Stimulated activated CD4-positive, alpha-beta T cell treated with anti-CD3 and anti-CD28 coated beads, Interleukin-2, amount 100 ng/mL, for 24 hours (primary cell): Measurements from ENCODE around the gene ABR.
"Not testable (repeated sequence)": the region's sequence is repeated elsewhere in the genome, so short reads cannot be mapped to it uniquely, and the experiment has no call there.

Experiments used
- DNase-seq, 2 donors: peaks; one replicate each; pipeline ENCODE4 v3.0.0-alpha.2; 2020

ABR gene

DNA sequence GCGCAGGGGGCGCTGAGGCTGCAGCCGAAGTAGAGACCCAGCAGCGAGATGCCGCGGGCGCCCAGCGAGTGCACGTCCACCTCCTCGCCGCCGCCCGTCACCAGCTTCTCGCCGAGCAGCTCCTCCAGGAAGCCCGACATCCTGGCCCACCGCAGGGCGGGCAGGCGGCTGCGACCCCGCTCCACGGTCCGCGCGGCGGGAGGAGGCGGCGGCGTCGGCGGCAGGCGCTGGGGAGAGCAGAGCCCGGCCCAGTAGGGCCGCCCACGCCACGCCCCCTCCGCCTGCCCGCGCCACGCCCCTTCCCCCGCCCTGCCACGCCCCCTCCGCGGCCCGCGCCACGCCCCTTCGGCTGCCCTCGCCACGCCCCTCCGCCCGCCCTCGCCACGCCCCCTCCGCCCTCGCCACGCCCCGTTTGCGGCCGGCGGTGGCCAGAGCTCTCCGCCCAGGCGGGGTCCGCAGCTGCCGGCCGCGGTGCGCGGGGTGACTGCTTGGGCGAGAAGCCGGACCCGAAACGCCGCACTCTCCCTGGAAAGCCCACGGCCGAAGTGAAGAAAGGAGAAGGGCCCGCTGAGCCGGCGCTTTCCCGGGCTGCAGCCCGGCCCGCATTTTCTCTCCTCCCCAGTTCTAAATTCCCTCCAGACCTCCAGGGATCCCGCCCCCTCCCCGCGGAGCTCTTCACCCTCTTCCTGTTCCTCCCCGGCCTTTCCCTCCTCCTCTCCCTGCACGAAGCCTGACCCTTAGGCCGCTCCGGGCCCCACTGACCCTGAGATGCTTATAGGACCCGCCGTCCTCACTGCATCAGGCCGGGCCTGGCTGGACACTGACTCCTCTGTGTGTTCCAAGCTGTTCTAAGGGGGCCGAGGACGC, 200.0 kb downstream of the ABR start, which contains the start of gene NXN:
NXN (minus strand) TSS at position 238 of the 867 bp plus-strand sequence.
- peak; percentile 89 to 91 for DNase-seq

DNA sequence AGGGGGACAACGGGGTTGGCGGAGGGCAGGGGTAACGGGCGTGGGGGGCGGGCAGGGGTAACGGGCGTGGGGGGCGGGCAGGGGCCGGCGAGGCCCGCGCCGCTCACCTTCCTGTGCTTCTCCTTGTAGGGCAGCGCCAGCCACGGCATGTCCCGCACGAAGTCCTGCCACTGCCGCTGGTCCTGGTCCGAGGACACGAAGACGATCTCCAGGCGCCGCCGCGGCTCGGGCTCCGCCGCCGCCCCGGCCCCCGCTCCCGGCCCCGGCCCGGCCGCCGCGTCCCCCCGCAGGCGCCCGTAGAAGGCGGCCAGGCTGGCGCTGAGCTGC, 200.6 kb downstream of the ABR start:
- DNase-seq, result no peak

DNA sequence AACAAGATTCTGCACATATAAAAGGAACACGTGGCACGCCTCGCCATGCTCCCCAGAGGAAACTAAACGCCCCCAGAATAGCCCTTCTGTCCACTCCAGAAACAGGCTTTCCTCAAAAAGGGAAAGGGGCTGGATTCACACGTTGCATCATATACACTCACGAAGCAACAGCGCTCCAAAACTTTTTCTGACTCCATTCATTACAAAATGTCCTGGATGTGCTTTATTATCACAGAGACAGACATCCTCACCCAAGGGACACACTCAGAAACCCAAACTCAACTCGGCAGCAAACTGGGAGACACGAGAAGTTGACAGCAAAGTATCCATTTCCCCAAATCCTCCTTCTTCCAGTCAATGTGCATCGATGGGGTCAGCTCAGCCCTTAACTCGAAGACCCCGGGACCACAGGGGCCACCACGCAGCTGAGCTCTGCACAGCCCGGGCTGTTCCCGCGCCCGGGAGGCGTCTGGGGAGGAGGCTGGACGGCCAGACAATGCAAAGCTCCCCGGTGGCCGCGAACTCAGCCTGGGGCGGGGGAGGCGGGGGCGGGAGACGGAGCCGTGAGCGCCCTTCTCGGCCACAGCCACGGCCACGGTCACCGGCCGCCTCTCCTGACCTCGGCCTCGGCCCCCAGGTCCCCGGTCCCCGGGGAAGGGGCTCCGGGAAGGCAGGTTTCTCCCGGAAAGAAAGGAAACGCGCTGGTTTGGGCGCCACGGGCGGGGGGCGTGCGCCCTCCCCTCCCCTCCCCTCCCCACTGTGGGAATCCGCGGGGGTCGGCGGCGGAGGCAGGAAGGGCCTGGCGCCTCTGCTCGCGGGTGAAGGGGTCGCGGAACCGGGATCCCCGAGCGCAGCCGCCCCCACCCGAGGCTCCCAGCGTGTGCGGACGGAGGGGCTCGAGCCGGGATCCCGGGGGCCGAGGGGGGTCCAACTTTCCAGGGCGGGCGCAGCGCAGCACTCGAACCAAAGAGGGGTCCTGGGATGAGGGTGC, 201.4 kb downstream of the ABR start:
- no peak for DNase-seq

DNA sequence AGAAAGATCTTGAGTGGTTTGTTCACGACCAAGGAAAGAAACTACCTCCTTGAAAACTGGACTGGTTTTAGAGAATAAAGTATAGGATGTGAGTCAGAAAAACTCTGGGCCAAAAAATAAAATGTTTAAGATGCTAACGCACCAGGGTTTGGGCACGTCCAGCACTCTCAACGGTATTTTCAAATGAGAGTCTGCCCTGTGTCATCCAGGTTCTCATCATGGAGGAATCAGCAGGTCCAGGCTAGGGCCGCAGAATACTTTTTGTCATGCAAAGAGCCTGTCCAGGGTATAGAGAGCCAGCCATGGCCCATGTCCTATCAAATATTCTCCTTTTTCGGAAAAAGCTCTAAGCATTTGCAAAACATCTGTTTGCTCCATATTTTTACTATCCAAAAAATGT, 202.6 kb downstream of the ABR start:
- DNase-seq, result no peak

DNA sequence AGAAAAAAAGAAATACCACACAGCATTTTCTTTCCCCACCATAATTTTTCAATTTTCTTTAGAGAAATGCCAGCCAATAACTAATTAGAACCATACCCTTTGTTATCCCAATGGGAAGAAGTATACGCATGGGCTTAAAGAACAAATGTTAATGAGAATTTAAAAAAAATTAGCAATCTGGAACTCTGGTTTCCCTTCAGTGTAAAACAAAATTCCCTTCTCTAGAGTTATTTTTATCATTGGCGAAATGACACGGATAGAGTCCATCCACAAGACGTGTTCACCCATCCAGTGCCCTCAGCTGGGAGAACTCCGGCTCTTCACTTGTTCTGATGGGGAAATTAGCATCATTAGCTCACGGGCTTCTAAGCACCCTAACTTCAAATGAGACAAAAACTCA, 203.5 kb downstream of the ABR start:
- DNase-seq, result no peak

DNA sequence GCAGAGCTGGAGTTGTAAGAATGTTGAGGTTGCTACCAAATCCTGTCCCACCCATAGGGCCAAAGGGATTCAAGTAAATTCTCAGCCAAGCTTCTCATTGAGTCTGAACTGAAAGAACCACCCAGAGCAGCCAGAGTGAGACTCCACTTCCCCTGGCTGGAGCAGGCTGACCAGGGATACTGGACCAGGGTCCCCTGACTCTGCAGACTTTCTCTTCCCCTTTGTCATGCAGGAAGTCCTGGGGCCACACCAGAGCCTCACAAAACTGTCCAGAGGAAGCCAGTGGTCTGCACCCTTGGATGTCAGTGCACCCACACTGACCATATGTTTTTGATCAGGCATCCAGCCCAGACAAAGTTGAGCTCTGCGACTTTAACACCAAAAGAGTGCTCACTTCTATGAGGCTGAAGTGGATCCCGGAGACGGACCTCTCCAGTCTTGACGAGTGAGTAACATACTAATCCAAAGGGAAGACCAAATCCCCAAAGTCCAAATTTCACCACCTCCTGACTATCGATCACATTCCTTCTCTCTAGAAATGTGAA, 204.3 kb downstream of the ABR start:
- no peak for DNase-seq

DNA sequence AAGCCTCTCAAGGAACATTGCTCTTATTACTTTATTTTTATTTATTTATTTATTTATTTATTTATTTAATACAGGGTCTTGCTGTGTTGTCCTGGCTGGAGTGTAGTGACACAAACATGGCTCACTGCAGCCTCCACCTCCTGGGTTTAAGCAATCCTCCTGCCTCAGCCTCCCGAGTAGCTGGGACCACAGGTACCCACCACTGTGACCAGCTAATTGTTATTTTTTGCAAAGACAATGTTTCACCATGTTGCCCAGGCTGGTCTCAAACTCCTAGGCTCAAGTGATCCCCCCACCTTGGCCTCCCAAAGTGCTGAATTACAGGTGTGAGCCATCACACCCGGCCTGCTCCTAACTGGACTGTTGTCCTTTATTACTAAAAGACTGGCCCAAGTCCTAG, 205.0 kb downstream of the ABR start:
- DNase-seq, result not testable (repeated sequence)

DNA sequence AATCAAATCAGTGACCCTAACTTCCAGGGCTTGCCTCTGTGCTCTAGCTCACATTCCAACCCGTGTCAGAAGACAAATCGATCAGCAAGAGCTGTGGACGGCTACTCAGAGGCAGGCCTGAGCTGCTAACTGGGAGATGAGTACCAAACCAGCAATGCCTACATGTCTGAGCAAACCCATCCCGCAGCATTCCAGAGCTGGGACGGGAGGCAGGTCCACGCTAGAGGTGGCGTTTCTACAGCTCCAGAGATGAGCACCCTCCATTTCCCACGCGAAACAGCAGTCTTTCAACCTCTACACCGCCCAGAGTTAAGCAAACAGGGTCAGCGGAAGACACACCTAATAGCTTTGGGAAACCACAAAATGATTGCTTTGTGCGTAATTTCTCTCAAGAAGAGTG, 206.7 kb downstream of the ABR start:
- DNase-seq, result no peak

DNA sequence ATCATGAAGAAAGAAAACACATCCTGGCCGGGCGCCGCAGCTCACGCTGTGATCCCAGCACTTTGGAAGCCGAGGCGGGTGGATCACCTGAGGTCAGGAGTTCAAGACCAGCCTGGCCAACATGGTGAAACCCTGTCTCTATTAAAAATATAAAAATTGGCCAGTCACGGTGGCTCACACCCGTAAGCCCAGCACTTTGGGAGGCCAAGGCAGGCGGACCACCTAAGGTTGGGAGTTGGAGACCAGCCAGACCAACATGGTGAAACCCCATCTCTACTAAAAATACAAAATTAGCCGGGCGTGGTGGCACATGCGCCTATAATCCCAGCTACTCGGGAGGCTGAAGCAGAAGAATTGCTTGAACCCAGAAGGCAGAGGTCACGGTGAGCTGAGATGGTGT, 207.9 kb downstream of the ABR start:
- not testable (repeated sequence) for DNase-seq

DNA sequence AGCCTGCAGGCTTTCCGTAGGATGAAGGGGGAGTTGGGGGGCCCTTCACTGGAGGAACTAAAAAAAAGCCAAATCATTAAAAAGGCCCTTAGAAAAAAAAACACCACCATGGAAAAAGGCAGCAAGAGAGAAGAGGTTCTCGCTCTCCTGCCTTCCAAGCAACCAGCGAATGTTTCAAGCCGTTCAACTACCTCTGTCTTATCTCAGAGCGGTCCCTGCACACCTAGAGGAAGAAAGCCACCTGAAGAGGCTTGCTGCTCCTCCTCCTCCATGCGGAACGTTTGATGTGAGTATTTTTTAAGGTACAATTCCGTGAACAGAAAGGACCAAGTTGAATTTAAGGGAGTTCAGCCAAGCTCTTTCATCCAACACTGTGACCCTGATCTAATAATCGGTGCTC, 209.4 kb downstream of the ABR start:
- no peak for DNase-seq

DNA sequence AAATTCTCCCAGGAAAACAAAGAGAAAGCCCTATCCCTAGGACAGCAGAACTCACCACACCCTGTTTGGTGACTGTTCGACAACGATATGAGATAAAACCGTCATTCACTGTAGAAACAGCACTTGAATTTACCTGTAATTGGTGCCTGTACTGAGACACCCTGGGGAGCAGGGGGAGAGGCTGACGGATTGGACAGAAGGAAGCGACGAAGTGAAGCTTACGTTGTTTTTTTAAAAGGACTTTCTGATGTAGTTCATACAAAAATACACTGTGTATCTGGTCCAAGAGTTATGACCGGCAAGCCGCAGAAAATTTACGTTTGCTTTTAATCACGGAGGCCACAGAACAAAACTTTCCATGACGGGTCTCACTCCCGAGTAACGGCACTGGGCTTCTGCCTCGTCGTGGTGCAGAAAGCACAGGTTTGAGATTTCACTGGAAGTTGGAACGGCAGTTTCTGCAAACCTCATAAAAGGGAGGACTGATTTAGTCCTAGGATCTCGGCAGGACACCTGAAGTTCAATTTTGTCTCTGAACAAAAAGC, 209.9 kb downstream of the ABR start:
- DNase-seq, result no peak

DNA sequence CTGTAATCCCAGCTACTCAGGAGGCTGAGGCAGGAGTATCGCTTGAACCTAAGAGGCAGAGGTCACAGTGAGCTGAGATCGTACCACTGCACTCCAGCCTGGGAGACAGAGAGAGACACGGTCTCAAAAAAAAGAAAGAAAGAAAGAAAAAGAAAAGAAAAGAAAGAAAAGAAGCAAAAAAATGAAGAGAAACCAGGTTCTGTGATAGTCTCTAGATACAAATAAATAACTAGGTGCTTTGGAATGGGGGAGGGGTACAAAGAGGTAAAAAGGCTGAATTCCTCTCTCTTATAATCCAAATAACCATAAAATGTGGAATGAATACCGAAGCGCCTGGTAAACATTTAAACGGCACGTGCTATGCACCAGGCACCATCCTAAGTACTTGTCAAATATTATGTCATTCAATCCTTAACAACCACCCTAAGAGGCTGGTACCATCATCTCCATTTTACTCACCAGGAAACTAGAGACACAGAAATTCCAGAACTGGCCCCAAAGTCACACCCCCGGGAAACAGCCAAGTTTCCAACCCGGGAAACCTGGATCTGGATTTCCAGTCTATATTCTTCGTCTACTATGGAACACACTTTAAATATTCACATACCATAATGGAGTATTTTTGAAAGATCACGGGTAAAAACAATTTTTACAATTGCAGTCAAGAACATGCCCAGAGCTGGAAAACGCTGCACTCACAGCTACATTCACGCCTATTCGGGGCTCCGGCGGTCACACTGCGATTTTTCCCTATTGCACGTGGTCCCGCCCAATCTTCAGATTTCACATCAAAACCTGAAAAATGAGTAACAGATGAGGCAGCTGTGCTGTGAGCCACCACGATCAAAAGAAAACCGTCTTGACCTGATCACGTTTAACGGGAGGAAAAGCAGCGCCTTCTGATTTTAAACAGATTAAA, 210.7 kb downstream of the ABR start:
- DNase-seq, result no peak

DNA sequence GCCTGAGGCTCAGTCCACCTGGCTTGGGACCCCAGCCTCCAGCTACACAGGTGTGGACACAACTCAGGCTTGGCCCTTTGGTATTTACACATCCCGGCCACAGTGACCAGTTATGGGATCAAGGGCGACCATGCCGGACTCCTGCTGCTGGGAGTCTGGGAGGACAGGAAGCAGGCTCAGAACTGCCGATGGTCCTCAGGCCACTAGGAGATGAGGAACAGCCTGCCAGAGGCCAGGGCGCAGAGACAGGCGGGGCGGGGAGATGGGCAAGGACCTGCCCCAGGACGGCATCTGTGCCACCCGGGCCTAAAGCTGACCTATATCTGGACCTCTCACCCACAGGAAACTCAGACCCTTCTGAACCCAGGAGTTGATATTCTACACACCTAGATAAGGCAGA, 212.7 kb downstream of the ABR start:
- DNase-seq, result no peak

DNA sequence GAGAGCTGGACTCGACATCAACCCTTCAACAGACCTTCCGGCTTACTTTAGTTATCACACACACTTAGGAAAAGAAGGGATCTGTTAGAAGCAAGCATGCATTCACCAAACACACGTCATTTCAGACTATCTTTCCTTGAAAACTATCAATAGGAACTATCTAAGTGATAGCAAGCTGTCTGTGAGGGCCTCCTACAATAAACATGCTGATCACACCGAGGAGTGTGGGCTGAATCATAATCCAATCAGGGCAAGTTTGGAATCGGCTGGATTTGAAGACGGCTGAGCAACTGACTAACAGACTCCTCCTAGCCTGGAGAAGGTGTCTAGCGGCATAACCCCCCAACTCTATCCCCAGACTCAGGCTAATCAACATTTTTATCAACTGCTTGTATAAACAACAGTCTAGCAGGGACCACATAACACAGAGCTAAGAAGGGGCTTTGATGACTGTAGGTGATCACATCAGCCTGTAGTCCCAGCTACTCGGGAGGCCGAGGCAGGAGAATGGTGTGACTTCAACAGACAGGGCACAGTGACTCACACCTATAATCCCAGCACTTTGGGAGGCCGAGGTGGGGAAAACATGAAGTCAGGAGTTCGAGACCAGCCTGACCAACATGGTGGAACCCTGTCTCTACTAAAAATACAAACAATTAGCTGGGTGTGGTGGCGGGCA, 214.3 kb downstream of the ABR start:
- DNase-seq, result no peak

DNA sequence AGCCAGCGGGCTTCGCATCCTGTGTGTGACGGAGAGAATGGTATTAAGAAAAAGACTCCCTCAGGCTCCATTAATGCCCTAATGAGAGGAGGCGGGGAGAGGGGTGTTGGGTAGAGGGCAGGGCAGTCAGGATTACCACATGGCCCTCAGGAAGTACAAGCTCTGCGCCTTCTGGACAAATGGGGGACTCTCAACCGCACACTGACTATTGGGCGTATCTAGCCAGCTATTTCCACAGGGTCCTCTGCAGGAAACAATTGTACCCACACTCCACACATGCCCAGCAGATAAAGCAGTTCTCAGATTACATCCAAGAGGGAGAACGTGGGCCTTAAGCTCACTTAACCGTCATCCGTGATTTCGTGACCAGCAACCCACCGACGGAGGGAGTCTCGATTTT, 214.9 kb downstream of the ABR start:
- no peak for DNase-seq

DNA sequence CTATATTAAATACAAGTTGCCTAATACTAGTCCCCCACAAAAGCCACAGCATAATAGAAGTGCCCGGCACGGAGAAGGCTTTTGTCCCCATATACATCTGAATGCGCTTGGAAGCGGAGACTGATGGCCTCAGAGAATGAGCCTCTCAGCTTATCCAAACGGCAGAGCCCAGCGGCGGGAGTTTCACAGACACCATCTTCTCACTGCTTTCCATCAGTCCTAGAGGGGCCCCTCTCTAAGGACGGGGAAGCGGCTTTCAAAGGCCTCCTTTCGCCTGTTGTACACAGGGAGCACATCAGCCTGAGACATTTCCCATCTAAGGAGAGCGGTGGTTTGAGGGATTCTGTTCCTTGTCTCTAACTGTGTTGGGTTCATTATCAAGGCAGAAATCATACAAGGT, 217.1 kb downstream of the ABR start:
- no peak for DNase-seq

DNA sequence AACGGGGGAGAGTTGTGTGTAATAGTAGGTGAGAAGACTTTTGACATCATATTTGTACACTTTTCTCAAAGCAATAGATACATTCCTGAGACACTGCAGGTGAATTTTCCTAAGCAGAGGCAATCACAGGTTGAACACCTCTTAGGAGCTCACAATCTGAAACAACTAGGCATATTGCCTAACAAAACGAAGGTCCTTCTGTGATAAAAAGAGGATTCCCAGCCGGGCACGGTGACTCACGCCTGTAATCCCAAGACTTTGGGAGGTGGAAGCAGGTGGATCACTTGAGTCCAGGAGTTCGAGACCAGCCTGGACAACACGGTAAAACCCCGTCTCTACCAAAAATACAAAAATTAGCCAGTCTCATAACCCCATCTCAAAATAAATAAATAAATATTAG, 217.6 kb downstream of the ABR start:
- no peak for DNase-seq

DNA sequence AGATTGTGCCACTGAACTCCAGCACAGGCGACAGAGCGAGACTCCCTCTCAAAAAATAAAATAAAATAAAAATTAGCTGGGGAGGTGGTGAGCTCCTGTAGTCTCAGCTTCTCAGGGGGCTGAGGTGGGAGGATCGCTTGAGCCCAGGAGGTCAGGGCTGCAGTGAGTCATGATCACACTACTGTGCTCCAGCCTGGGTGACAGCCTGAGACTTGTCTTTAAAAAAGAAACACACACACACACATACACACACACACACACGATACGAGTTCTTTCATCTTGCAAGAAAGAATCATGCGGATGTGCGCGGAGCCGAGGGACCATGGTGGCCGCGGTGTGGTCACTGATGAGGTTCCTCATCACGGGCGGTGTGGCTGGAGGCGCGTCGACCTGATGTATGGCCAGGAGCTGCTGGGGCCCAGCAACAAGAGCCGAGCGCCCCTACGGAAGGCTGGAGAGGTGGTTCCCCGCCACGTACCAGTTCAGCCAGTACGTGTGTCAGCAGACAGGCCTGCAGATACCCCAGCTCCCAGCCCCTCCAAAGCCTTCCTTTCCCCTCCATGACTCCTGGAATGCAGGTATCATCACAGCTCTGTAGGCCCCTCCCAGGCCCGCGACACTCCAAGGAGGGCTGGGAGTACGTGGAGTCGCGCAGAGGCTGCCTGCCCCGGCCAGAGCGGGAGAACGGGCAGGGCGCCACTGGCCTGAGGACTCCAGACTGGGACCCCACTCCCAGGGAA, 220.9 kb downstream of the ABR start:
- DNase-seq, result no peak

DNA sequence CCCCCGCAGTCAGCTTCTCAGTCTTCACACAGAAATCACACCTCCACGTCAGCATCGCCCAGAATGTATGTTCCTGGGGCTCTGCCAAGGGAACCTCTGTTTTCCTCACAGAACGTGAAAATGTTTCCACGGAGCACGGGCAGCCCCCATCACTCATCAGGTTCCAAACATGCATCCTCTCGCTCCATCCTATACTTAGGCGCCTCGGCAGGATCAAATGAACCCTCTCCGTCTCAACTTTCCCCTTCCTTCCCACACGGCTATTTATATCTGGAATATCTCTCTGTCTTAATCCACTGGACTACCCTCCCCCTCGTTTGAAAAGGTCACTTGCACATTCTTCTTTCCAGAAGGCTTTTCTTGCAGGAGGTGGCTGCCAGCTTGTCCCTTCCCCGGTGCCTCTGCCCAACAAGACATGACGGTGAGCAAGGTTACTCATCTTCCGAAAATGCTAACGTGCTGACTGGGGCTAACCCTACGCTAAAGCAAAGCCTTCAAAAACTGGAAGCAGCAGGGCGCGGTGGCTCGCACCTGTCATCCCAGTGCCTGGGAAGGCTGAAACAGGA, 221.8 kb downstream of the ABR start:
- no peak for DNase-seq

DNA sequence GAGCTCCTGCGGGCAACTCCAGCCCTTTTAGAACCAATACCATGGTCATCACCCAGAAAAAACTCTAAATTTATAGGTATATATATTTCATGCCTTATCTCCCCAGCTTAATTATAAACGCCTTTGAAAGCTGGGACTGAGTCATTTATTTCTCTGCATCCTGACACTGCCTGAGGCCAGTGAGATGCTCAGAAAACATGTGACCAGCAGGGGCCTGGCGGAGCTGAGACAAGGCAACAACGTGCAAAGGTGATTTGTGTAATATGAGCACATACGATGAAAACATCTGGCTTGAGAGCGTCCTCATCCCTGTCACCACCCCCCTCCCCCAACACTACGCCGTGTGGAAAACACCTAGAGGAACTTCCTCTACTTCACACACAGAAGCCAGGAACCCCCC, 222.9 kb downstream of the ABR start:
- DNase-seq, result no peak
